ENCODE data around the gene B3GNT8.
"Not testable (repeated sequence)": the region's sequence is repeated elsewhere in the genome, so short reads cannot be mapped to it uniquely, and the experiment has no call there.

The B3GNT8 gene

GRCh38 chr19:41435936-41436673, 8.9 kb upstream of the B3GNT8 start:
- no peak for DNase-seq

- not testable (repeated sequence) for DNase-seq
These were observed 8.2 kb upstream of the B3GNT8 start for GRCh38 chr19:41435376-41435775.

GRCh38 chr19:41434450-41434849, 7.3 kb upstream of the B3GNT8 start:
- DNase-seq: no peak

GRCh38 chr19:41433171-41433570, 6.0 kb upstream of the B3GNT8 start:
- no peak for DNase-seq

- DNase-seq: no peak
These were observed 4.5 kb upstream of the B3GNT8 start for GRCh38 chr19:41431426-41432386.

- DNase-seq: no peak
These were observed 3.7 kb upstream of the B3GNT8 start for GRCh38 chr19:41430922-41431321.

- DNase-seq: no peak
These were observed 1.3 kb upstream of the B3GNT8 start for GRCh38 chr19:41428481-41428859.

GRCh38 chr19:41427647-41428480, 690 bp upstream of the B3GNT8 start:
- peak in 1 of 6 experiments; percentile 16 for DNase-seq

- DNase-seq: no peak
These were observed 895 bp downstream of the B3GNT8 start for GRCh38 chr19:41426116-41426841.

- no peak for DNase-seq
These were observed 1.7 kb downstream of the B3GNT8 start for GRCh38 chr19:41425174-41426115.

GRCh38 chr19:41424335-41425173, 2.6 kb downstream of the B3GNT8 start:
- DNase-seq: no peak

GRCh38 chr19:41422955-41423354, 4.2 kb downstream of the B3GNT8 start:
- no peak for DNase-seq

GRCh38 chr19:41422456-41422855, 4.7 kb downstream of the B3GNT8 start:
- DNase-seq: no peak

GRCh38 chr19:41421973-41422372, 5.2 kb downstream of the B3GNT8 start:
- no peak for DNase-seq

GRCh38 chr19:41421314-41421713, 5.9 kb downstream of the B3GNT8 start:
- DNase-seq: no peak

- no peak for DNase-seq
These were observed 6.9 kb downstream of the B3GNT8 start for GRCh38 chr19:41420101-41420880.

GRCh38 chr19:41416194-41416674, 10.9 kb downstream of the B3GNT8 start:
- no peak for DNase-seq

GRCh38 chr19:41415154-41415571, 12.0 kb downstream of the B3GNT8 start:
- DNase-seq: no peak

- DNase-seq: no peak
These were observed 12.7 kb downstream of the B3GNT8 start for GRCh38 chr19:41414461-41414860.
